Nephron (organoid): Measurements from ENCODE around the gene SLCO1B1.
A peak's percentile ranks its signal among the peaks of the same experiment; 100 is the strongest.

ENCODE experiments used
- H3K27ac Mint-ChIP-seq, 3 experiments: 2 replicates each; pipeline ENCODE4 v1.8.0; 2020; ENCODE audit warnings: mixed read lengths in 3 of 3, mild to moderate bottlenecking in 2 of 3, moderate library complexity in 1 of 3
- H3K27me3 Mint-ChIP-seq: 2 replicates; pipeline ENCODE4 v1.8.0; 2021; ENCODE audit warnings: low read depth, mild to moderate bottlenecking, moderate library complexity, mixed read lengths
- H3K36me3 Mint-ChIP-seq: 2 replicates; pipeline ENCODE4 v1.8.0; 2020; ENCODE audit warnings: low read depth, mixed read lengths
- H3K4me1 Mint-ChIP-seq: 2 replicates; pipeline ENCODE4 v1.8.0; 2020; ENCODE audit warnings: mixed read lengths
- H3K4me3 Mint-ChIP-seq, 3 experiments: 2 replicates each; pipeline ENCODE4 v1.8.0; 2020; ENCODE audit warnings: mild to moderate bottlenecking in 3 of 3, mixed read lengths in 3 of 3, moderate library complexity in 2 of 3
- H3K9me3 Mint-ChIP-seq: 2 replicates; pipeline ENCODE4 v1.8.0; 2020; ENCODE audit warnings: mixed read lengths
- CTCF ChIP-seq, 3 experiments: fragments of 200-600 bp; sonication (generic); IDR thresholded peaks; one replicate each; pipeline ENCODE4 v1.5.0; 2021; ENCODE audit warnings: antibody characterized with exemption in 3 of 3; ENCODE audit not compliant: unreplicated experiment in 3 of 3

SLCO1B1 gene

GRCh38 chr12:21234395-21234794 is 103.4 kb downstream of the SLCO1B1 start:
- Mint-ChIP-seq H3K27me3 (no peaks in the 10 kb centered on the region), H3K4me1 (no peaks in the 10 kb centered on the region), H3K9me3 (no peaks in the 10 kb centered on the region), H3K36me3 (no peaks in the 10 kb centered on the region), H3K4me3 (no peak overlapping the region), H3K27ac (no peak overlapping the region)
- no peak for TF ChIP-seq CTCF (IDR thresholded peaks at IDR 0.05; ENCODE audit: unreplicated experiment in 3 of 3)

- TF ChIP-seq CTCF (IDR thresholded peaks at IDR 0.05; ENCODE audit: unreplicated experiment in 3 of 3) = no peak
- Mint-ChIP-seq H3K27ac (no peak overlapping the region), H3K36me3 (no peaks in the 10 kb centered on the region), H3K9me3 (no peaks in the 10 kb centered on the region), H3K4me3 (no peak overlapping the region), H3K27me3 (no peaks in the 10 kb centered on the region), H3K4me1 (no peaks in the 10 kb centered on the region)
Measured at GRCh38 chr12:21239866-21240265, 108.9 kb downstream of the SLCO1B1 start.

GRCh38 chr12:21248679-21249078 is 117.7 kb downstream of the SLCO1B1 start:
- Mint-ChIP-seq H3K4me1 (no peaks in the 10 kb centered on the region), H3K27ac (no peak overlapping the region), H3K27me3 (peaks cover 4% of the 10 kb centered on the region), H3K9me3 (no peaks in the 10 kb centered on the region), H3K36me3 (no peaks in the 10 kb centered on the region), H3K4me3 (no peak overlapping the region)
- peak in 1 of 3 experiments; percentile 38 for TF ChIP-seq CTCF (IDR thresholded peaks at IDR 0.05; ENCODE audit: unreplicated experiment in 3 of 3)

GRCh38 chr12:21252070-21252469 is 121.1 kb downstream of the SLCO1B1 start:
- H3K4me3 Mint-ChIP-seq = no peak overlapping the region

GRCh38 chr12:21257172-21257571 is 126.2 kb downstream of the SLCO1B1 start:
- Mint-ChIP-seq H3K9me3 (peaks cover 2% of the 10 kb centered on the region), H3K36me3 (no peaks in the 10 kb centered on the region), H3K4me1 (no peaks in the 10 kb centered on the region), H3K4me3 (no peak overlapping the region), H3K27me3 (no peaks in the 10 kb centered on the region), H3K27ac (no peak overlapping the region)
- no peak for TF ChIP-seq CTCF (IDR thresholded peaks at IDR 0.05; ENCODE audit: unreplicated experiment in 3 of 3)

More at GRCh38 chr12:21252070-21252469, 121.1 kb downstream of the SLCO1B1 start:
- H3K9me3 Mint-ChIP-seq = no peaks in the 10 kb centered on the region
- no peaks in the 10 kb centered on the region for H3K36me3 Mint-ChIP-seq
- no peak for TF ChIP-seq CTCF (IDR thresholded peaks at IDR 0.05; ENCODE audit: unreplicated experiment in 3 of 3)
- no peaks in the 10 kb centered on the region for H3K27me3 Mint-ChIP-seq
- no peaks in the 10 kb centered on the region for H3K4me1 Mint-ChIP-seq
- no peak overlapping the region for H3K27ac Mint-ChIP-seq

GRCh38 chr12:21264232-21264631 is 133.2 kb downstream of the SLCO1B1 start:
- H3K9me3 Mint-ChIP-seq = peaks cover 6% of the 10 kb centered on the region
- no peak overlapping the region for H3K27ac Mint-ChIP-seq
- H3K4me1 Mint-ChIP-seq = no peaks in the 10 kb centered on the region
- H3K27me3 Mint-ChIP-seq = no peaks in the 10 kb centered on the region
- no peak overlapping the region for H3K4me3 Mint-ChIP-seq
- no peaks in the 10 kb centered on the region for H3K36me3 Mint-ChIP-seq
- no peak for TF ChIP-seq CTCF (IDR thresholded peaks at IDR 0.05; ENCODE audit: unreplicated experiment in 3 of 3)
